Fibroblast of lung (primary cell): ENCODE measurements around the gene PDE11A. TPM values are rescaled to one million over a fixed set of nuclear protein-coding genes. Genes with fewer than 3 reads are reported as not detected.

Source experiments
- DNase-seq, 2 donors: peaks; one replicate each; pipeline versions ENCODE4 v3.0.0 to v3.0.0-alpha.2; 2010; ENCODE audit warnings: low read depth in 2 of 2
- H2AFZ ChIP-seq: 2 replicates; pipeline ENCODE4 v1.5.1; 2012; ENCODE audit warnings: low read length, control low read depth, inconsistent platforms
- H3K27ac ChIP-seq: 2 replicates; pipeline ENCODE4 v1.5.1; 2011; ENCODE audit warnings: low read length, control low read depth; ENCODE audit not compliant: insufficient read depth
- H3K27me3 ChIP-seq: 2 replicates; pipeline ENCODE4 v1.5.1; 2011; ENCODE audit warnings: mild to moderate bottlenecking, low read length; ENCODE audit not compliant: control insufficient read depth, insufficient read depth
- H3K36me3 ChIP-seq: 2 replicates; pipeline ENCODE4 v1.5.1; 2011; ENCODE audit warnings: low read length; ENCODE audit not compliant: control insufficient read depth, insufficient read depth
- H3K4me1 ChIP-seq: 2 replicates; pipeline ENCODE4 v1.5.1; 2011; ENCODE audit warnings: low read length; ENCODE audit not compliant: control insufficient read depth, insufficient read depth; ENCODE audit errors: extremely low read depth
- H3K4me2 ChIP-seq: 2 replicates; pipeline ENCODE4 v1.5.1; 2011; ENCODE audit warnings: low read length, control low read depth; ENCODE audit not compliant: insufficient read depth; ENCODE audit errors: extremely low read depth
- H3K4me3 ChIP-seq, 4 experiments: fragments of 200-600 bp in 1 of 4; sonication (generic) in 1 of 4; replicated peaks in 1 of 4; 2 replicates each; pipeline ENCODE4 v1.5.1; 2011 to 2016; ENCODE audit warnings: low read length in 4 of 4, low read depth in 3 of 4, mild to moderate bottlenecking in 3 of 4, control low read depth in 2 of 4, inconsistent platforms in 1 of 4, mixed read lengths in 1 of 4; ENCODE audit not compliant: insufficient read depth in 1 of 4; ENCODE audit errors: control extremely low read depth in 1 of 4
- H3K79me2 ChIP-seq: 2 replicates; pipeline ENCODE4 v1.5.1; 2012; ENCODE audit warnings: mild to moderate bottlenecking, low read length, inconsistent platforms; ENCODE audit not compliant: control insufficient read depth, insufficient read depth
- H3K9ac ChIP-seq: 2 replicates; pipeline ENCODE4 v1.5.1; 2011; ENCODE audit warnings: mild to moderate bottlenecking, low read length, control low read depth; ENCODE audit not compliant: insufficient read depth
- H3K9me3 ChIP-seq: 2 replicates; pipeline ENCODE4 v1.5.1; 2012; ENCODE audit warnings: low read depth, low read length; ENCODE audit not compliant: control insufficient read depth, insufficient read depth
- H4K20me1 ChIP-seq: 2 replicates; pipeline ENCODE4 v1.5.1; 2011; ENCODE audit warnings: low read length; ENCODE audit not compliant: control insufficient read depth, insufficient read depth; ENCODE audit errors: extremely low read depth
- CTCF ChIP-seq, 2 donors: IDR thresholded peaks in 1 of 2; conservative IDR thresholded peaks in 1 of 2; 1 replicate in 1 of 2; 2 replicates in 1 of 2; pipeline ENCODE4 v1.5.1; 2011 to 2012; ENCODE audit warnings: low read length in 2 of 2, control low read depth in 1 of 2, inconsistent platforms in 1 of 2, low read depth in 1 of 2, mild to moderate bottlenecking in 1 of 2
- EZH2 ChIP-seq: IDR thresholded peaks from 2 replicates; pipeline ENCODE4 v1.5.1; 2012; ENCODE audit warnings: low read length, control low read depth, mild to moderate bottlenecking; ENCODE audit errors: missing control alignments
- polyA plus RNA-seq, 2 donors: library from polyadenylated mRNA; depleted of rRNA in 1 of 2; stranded (reverse) in 1 of 2; unstranded in 1 of 2; fragments of >200 nt; gene quantifications; 2 replicates each; pipeline ENCODE4 v1.2.1, GENCODE V29; 2011 to 2012; ENCODE audit warnings: missing spikeins in 1 of 2
- total RNA-seq: library from RNA; depleted of rRNA; stranded (reverse); fragments of >200 nt; gene quantifications from 2 replicates; pipeline ENCODE4 v1.2.1, GENCODE V29; 2014

Gene PDE11A
- total and polyA plus RNA-seq, 2 donors (not counting 1 experiment from before 2014, with no cell fraction given): 0.03 to 0.33 TPM

DNA sequence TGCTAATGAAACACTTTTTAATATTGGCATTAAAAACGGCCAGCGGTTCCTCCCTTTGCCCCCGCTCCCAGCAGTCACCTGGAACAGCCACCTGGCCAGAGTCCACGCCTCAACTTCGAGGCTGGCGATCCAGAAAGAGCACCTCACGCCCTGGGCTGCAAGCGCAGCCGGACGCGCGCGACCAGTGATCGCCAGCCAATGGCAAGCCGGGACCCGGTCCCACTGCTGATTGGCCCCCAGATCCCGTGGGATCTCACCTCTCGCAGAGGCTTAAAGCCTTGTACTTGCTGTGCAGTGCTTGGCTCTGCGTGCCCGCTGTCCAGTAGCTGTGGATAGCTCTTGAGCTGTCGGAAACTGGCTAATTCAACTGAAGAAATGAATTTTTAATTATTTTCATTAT is 35.6 kb upstream of the PDE11A start:
- no peak for DNase-seq
- Histone ChIP-seq H3K9me3 (no peaks in the 10 kb centered on the region), H3K79me2 (peaks cover 8% of the 10 kb centered on the region), H3K36me3 (no peaks in the 10 kb centered on the region), H3K4me1 (no peaks in the 10 kb centered on the region), H3K27ac (no peak overlapping the region), H3K9ac (no peak overlapping the region), H3K27me3 (no peaks in the 10 kb centered on the region), H4K20me1 (no peaks in the 10 kb centered on the region), H3K4me2 (no peak overlapping the region), H2AFZ (no peak overlapping the region), H3K4me3 (no peak overlapping the region)
- TF ChIP-seq CTCF (conservative IDR thresholded peaks at IDR 0.05 in 1 of 2, IDR thresholded peaks at IDR 0.05 in 1 of 2; ENCODE audit: low read depth in 1 of 2, low read length in 2 of 2): no peak
- TF ChIP-seq EZH2: no peak

DNA sequence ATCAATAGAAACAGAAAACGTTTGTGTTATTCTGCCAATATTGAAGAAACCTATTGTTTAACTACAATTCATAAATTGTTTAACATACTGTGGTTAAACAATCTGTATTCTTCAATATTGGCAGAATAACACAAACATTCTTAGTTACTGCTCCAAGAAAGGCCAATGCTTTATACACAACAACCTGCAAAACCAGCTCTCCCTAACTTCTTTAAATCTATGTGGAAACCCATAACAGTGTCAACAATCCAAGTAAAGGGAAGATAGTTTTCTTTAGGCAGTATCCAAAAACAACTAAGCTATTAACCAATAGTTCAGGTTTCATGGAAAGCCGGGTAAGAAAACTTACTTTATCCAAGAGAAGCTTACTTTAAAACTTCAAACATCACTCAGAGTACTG is 33.5 kb upstream of the PDE11A start:
- TF ChIP-seq CTCF (conservative IDR thresholded peaks at IDR 0.05 in 1 of 2, IDR thresholded peaks at IDR 0.05 in 1 of 2; ENCODE audit: low read depth in 1 of 2, low read length in 2 of 2): no peak
- no peak for TF ChIP-seq EZH2
- no peak overlapping the region for H3K9ac ChIP-seq
- H3K27ac ChIP-seq: no peak overlapping the region
- H3K9me3 ChIP-seq: no peaks in the 10 kb centered on the region
- no peaks in the 10 kb centered on the region for H3K36me3 ChIP-seq
- DNase-seq: no peak
- H3K4me3 ChIP-seq: no peak overlapping the region
- no peaks in the 10 kb centered on the region for H4K20me1 ChIP-seq
- H3K4me1 ChIP-seq: no peaks in the 10 kb centered on the region
- H3K27me3 ChIP-seq: no peaks in the 10 kb centered on the region
- no peak overlapping the region for H3K4me2 ChIP-seq
- H2AFZ ChIP-seq: no peak overlapping the region
- no peaks in the 10 kb centered on the region for H3K79me2 ChIP-seq

DNA sequence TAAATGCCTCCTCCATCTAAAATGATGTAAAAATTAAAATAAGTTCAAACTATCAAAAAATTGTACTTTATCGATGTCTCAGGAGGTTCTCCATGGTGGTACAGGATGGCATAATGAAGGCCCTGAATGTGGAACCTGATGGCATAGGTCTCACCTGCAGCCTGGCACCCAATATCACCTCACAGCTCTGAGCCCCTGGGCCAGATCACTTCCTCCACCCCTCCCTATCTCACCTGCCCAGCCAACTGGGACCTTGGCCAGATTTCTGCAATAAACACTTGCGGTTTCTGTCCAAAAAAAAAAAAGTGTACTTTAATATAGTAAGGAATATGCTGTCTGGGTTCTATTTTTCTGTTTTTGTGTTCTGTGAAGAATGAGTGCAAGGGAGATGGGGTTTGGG is 33.0 kb upstream of the PDE11A start:
- Histone ChIP-seq H2AFZ (no peak overlapping the region), H3K27ac (no peak overlapping the region), H3K36me3 (no peaks in the 10 kb centered on the region), H3K4me3 (no peak overlapping the region), H3K27me3 (no peaks in the 10 kb centered on the region), H3K9ac (no peak overlapping the region), H3K4me2 (no peak overlapping the region), H3K4me1 (no peaks in the 10 kb centered on the region), H4K20me1 (no peaks in the 10 kb centered on the region), H3K9me3 (no peaks in the 10 kb centered on the region), H3K79me2 (no peaks in the 10 kb centered on the region)
- DNase-seq: no peak
- TF ChIP-seq CTCF (conservative IDR thresholded peaks at IDR 0.05 in 1 of 2, IDR thresholded peaks at IDR 0.05 in 1 of 2; ENCODE audit: low read depth in 1 of 2, low read length in 2 of 2): no peak
